SU-DHL-6 (cell line): ENCODE results near the gene DNAJB8.

Experiments
- H2AFZ ChIP-seq: fragments of 200-600 bp; sonication (generic); 2 replicates; pipeline ENCODE4 v1.6.1; 2014; ENCODE audit warnings: low read depth, mild to moderate bottlenecking, moderate library complexity, mixed read lengths, antibody characterized with exemption, low read length; ENCODE audit not compliant: severe bottlenecking
- H3F3A ChIP-seq: fragments of 200-600 bp; shearing (Covaris generic); 2 replicates; pipeline ENCODE4 v1.6.0; 2016; ENCODE audit warnings: antibody characterized with exemption, mild to moderate bottlenecking; ENCODE audit not compliant: insufficient read depth
- H3K27ac ChIP-seq: fragments of 200-600 bp; sonication (generic); 2 replicates; pipeline ENCODE4 v1.5.1; 2016; ENCODE audit warnings: low read depth, mild to moderate bottlenecking, low read length, moderate library complexity, mixed read lengths
- H3K27me3 ChIP-seq: fragments of 200-600 bp; sonication (generic), shearing (Covaris generic); 2 replicates; pipeline ENCODE4 v1.6.0; 2014; ENCODE audit warnings: mild to moderate bottlenecking, low read length
- H3K36me3 ChIP-seq: fragments of 200-600 bp; sonication (generic); 2 replicates; pipeline ENCODE4 v1.6.1; 2014; ENCODE audit warnings: mild to moderate bottlenecking, low read length, mixed read lengths
- H3K4me2 ChIP-seq: fragments of 300-600, 200-600 bp; shearing (Covaris generic), sonication (generic); 2 replicates; pipeline ENCODE4 v1.6.0; 2014; ENCODE audit warnings: low read length, low read depth, mild to moderate bottlenecking; ENCODE audit not compliant: poor library complexity, severe bottlenecking
- H3K4me3 ChIP-seq: fragments of 200-600 bp; sonication (generic); 2 replicates; pipeline ENCODE4 v1.5.1; 2014; ENCODE audit warnings: antibody characterized with exemption, low read length, mild to moderate bottlenecking, mixed read lengths; ENCODE audit not compliant: insufficient read depth, poor library complexity, severe bottlenecking
- H3K79me2 ChIP-seq: fragments of 200-600 bp; sonication (generic); 2 replicates; pipeline ENCODE4 v1.6.1; 2014; ENCODE audit warnings: mild to moderate bottlenecking, low read length, moderate library complexity; ENCODE audit not compliant: insufficient read depth
- H3K9ac ChIP-seq: fragments of 200-600 bp; sonication (generic); 2 replicates; pipeline ENCODE4 v1.7.0; 2014; ENCODE audit warnings: mild to moderate bottlenecking, low read length
- H3K9me2 ChIP-seq: fragments of 200-600 bp; sonication (generic); replicated peaks from 2 replicates; pipeline ENCODE4 v1.6.1; 2014; ENCODE audit warnings: low read length; ENCODE audit not compliant: insufficient read depth
- H3K9me3 ChIP-seq: fragments of 200-600 bp; sonication (generic); 2 replicates; pipeline ENCODE4 v1.6.1; 2014; ENCODE audit warnings: low read length, mixed read lengths; ENCODE audit not compliant: insufficient read depth
- H4K20me1 ChIP-seq: fragments of 200-600 bp; sonication (generic); 2 replicates; pipeline ENCODE4 v1.6.1; 2014; ENCODE audit warnings: low read depth, mild to moderate bottlenecking, antibody characterized with exemption, low read length, moderate library complexity, mixed read lengths
- CTCF ChIP-seq: fragments of 200-600 bp; sonication (generic); IDR thresholded peaks from one replicate; pipeline ENCODE4 v1.5.1; 2017; ENCODE audit warnings: antibody characterized with exemption, mild to moderate bottlenecking, low read length, moderate library complexity; ENCODE audit not compliant: insufficient read depth, poor library complexity, severe bottlenecking
- EZH2phosphoT487 ChIP-seq: fragments of 200-600 bp; sonication (generic), shearing (Covaris generic); conservative IDR thresholded peaks from 2 replicates; pipeline ENCODE4 v1.6.1; 2018; ENCODE audit warnings: mild to moderate bottlenecking, antibody characterized with exemption, low read length, moderate library complexity, mixed read lengths

The DNAJB8 gene

GRCh38 chr3:128425846-128426127 lies 40.9 kb downstream of the DNAJB8 start:
- no peak for TF ChIP-seq CTCF
- TF ChIP-seq EZH2phosphoT487, result no peak
- H4K20me1 ChIP-seq, result no peaks in the 10 kb centered on the region
- H3K9me3 ChIP-seq, result no peaks in the 10 kb centered on the region
- no peaks in the 10 kb centered on the region for H3K9me2 ChIP-seq
- no peaks in the 10 kb centered on the region for H3K27me3 ChIP-seq
- no peaks in the 10 kb centered on the region for H3K36me3 ChIP-seq
- no peaks in the 10 kb centered on the region for H3K79me2 ChIP-seq
- H2AFZ ChIP-seq, result no peak overlapping the region
- H3K9ac ChIP-seq, result no peak overlapping the region
- no peaks in the 10 kb centered on the region for H3F3A ChIP-seq
- H3K27ac ChIP-seq, result no peak overlapping the region
- H3K4me2 ChIP-seq, result no peak overlapping the region
- no peak overlapping the region for H3K4me3 ChIP-seq

DNA sequence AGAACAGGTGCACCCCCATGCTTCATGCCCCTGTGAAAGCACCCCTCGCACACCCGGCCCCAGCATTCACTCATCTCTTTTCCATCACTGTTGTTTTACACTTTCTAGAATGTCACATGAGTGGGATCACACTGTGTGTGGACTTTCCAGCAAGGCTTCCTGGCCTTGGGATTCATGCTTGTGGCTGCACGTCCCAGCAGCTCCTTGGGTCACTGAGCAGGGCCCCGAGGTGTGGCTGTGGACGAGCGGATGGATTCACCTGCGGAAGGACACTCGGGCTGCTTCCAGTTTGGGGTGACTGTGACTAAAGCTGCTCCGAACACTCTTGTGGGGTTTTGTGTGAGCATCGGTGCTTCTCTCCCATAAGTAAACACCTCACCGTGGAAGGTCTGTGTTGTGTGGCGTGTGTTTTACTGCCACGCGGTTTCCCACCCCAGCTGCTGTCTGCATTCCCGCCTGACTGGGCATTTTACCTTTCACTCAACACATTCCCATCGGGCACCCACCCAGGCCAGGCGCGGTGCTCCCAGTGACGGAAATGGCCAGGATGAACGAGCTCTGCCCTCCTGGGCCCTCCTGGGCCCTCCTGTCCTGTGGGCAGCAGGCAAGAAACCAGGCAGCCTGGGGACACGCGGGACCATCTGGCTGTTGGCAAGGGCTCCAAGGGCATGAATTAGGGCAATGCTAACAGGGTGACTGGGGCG lies 41.4 kb downstream of the DNAJB8 start:
- Histone ChIP-seq H3K9me2 (no peaks in the 10 kb centered on the region), H3K27me3 (no peaks in the 10 kb centered on the region), H3K27ac (no peak overlapping the region), H3K36me3 (no peaks in the 10 kb centered on the region), H3K4me3 (no peak overlapping the region), H3F3A (no peaks in the 10 kb centered on the region), H2AFZ (no peak overlapping the region), H3K4me2 (no peak overlapping the region), H3K79me2 (no peaks in the 10 kb centered on the region), H3K9ac (no peak overlapping the region), H3K9me3 (no peaks in the 10 kb centered on the region), H4K20me1 (no peaks in the 10 kb centered on the region)
- TF ChIP-seq EZH2phosphoT487, result no peak
- no peak for TF ChIP-seq CTCF

- Histone ChIP-seq H3K4me2 (no peak overlapping the region), H3K9me2 (no peaks in the 10 kb centered on the region), H3K36me3 (no peaks in the 10 kb centered on the region), H2AFZ (no peak overlapping the region), H3K9ac (no peak overlapping the region), H3K9me3 (no peaks in the 10 kb centered on the region), H3K27me3 (no peaks in the 10 kb centered on the region), H3K4me3 (no peak overlapping the region), H4K20me1 (no peaks in the 10 kb centered on the region), H3K27ac (no peak overlapping the region), H3F3A (no peaks in the 10 kb centered on the region), H3K79me2 (no peaks in the 10 kb centered on the region)
- TF ChIP-seq CTCF (no peak), EZH2phosphoT487 (no peak)
Observed at GRCh38 chr3:128424508-128425069, 42.1 kb downstream of the DNAJB8 start.
